ENCODE results near the gene COX10.

DNA sequence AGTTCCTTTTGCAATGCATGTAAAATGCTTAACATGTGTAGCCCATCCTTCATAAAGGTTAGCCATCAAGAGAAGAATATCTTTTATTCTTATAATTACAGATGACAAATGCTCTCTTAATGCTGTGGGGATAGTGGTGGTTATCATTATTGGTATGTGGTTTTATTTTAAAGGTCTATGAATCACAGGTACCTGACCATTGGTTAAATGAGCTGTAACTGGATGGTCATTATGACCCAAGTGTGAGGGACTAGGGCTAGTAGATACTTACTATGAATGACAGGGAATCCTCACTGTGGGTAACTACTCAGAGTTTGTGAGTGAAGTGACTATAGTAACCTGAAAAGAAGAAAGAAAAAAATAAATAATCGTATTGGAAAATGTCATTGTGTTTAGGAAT lies 88.5 kb downstream of the COX10 start:
- TF ChIP-seq CTCF (optimal IDR thresholded peaks at IDR 0.05 in 1 of 3, IDR thresholded peaks at IDR 0.05 in 1 of 3, conservative IDR thresholded peaks at IDR 0.05 in 1 of 3; ENCODE audit: extremely low read depth in 1 of 3, insufficient read depth in 2 of 3, low read length in 3 of 3), result no peak
- TF ChIP-seq EZH2 (IDR thresholded peaks at IDR 0.05; ENCODE audit: low read length), result no peak

Measured in keratinocyte (primary cell).